ENCODE measurements around the gene RPL13.
"Not testable (repeated sequence)": the region's sequence is repeated elsewhere in the genome, so short reads cannot be mapped to it uniquely, and the experiment has no call there.

The RPL13 gene

GRCh38 chr16:89587676-89588075, 27.2 kb downstream of the RPL13 start:
- H3K27ac Mint-ChIP-seq; H3K9me3 Mint-ChIP-seq; H3K4me1 Mint-ChIP-seq (ENCODE audit: low read depth); H3K36me3 Mint-ChIP-seq (ENCODE audit: low read depth); H3K4me3 Mint-ChIP-seq; H3K27me3 Mint-ChIP-seq: not testable (repeated sequence)

- no peak overlapping the region for H3K4me3 Mint-ChIP-seq
- H3K4me1 Mint-ChIP-seq (ENCODE audit: low read depth), result peaks cover 1% of the 10 kb centered on the region
Observed at GRCh38 chr16:89588413-89589109, 28.1 kb downstream of the RPL13 start.

GRCh38 chr16:89589241-89589926, 28.9 kb downstream of the RPL13 start:
- H3K9me3 Mint-ChIP-seq, result no peaks in the 10 kb centered on the region
- peaks cover 10% of the 10 kb centered on the region for H3K4me1 Mint-ChIP-seq (ENCODE audit: low read depth)
- H3K36me3 Mint-ChIP-seq (ENCODE audit: low read depth), result no peaks in the 10 kb centered on the region
- no peaks in the 10 kb centered on the region for H3K27me3 Mint-ChIP-seq
- no peak overlapping the region for H3K27ac Mint-ChIP-seq
- H3K4me3 Mint-ChIP-seq, result no peak overlapping the region

More at GRCh38 chr16:89588413-89589109, 28.1 kb downstream of the RPL13 start:
- H3K27ac Mint-ChIP-seq, result no peak overlapping the region
- no peaks in the 10 kb centered on the region for H3K9me3 Mint-ChIP-seq
- H3K36me3 Mint-ChIP-seq (ENCODE audit: low read depth), result no peaks in the 10 kb centered on the region
- H3K27me3 Mint-ChIP-seq, result no peaks in the 10 kb centered on the region

- H3K4me1 Mint-ChIP-seq (ENCODE audit: low read depth), result peaks cover 10% of the 10 kb centered on the region
- no peaks in the 10 kb centered on the region for H3K36me3 Mint-ChIP-seq (ENCODE audit: low read depth)
- H3K27me3 Mint-ChIP-seq, result no peaks in the 10 kb centered on the region
- no peaks in the 10 kb centered on the region for H3K9me3 Mint-ChIP-seq
- H3K27ac Mint-ChIP-seq, result no peak overlapping the region
- no peak overlapping the region for H3K4me3 Mint-ChIP-seq
Observed at GRCh38 chr16:89593841-89594240, 33.4 kb downstream of the RPL13 start.

- Mint-ChIP-seq H3K9me3 (no peaks in the 10 kb centered on the region), H3K4me1 (ENCODE audit: low read depth) (peaks cover 10% of the 10 kb centered on the region), H3K27me3 (no peaks in the 10 kb centered on the region), H3K4me3 (no peak overlapping the region), H3K27ac (no peak overlapping the region), H3K36me3 (ENCODE audit: low read depth) (no peaks in the 10 kb centered on the region)
Observed at GRCh38 chr16:89595330-89596060, 35.0 kb downstream of the RPL13 start.

GRCh38 chr16:89596061-89596689, 35.7 kb downstream of the RPL13 start:
- Mint-ChIP-seq H3K27ac (no peak overlapping the region), H3K4me3 (no peak overlapping the region), H3K36me3 (ENCODE audit: low read depth) (no peaks in the 10 kb centered on the region), H3K27me3 (no peaks in the 10 kb centered on the region), H3K4me1 (ENCODE audit: low read depth) (peaks cover 10% of the 10 kb centered on the region), H3K9me3 (no peaks in the 10 kb centered on the region)

GRCh38 chr16:89596957-89597649, 36.6 kb downstream of the RPL13 start:
- peaks cover 12% of the 10 kb centered on the region for H3K4me1 Mint-ChIP-seq (ENCODE audit: low read depth)
- H3K27me3 Mint-ChIP-seq, result no peaks in the 10 kb centered on the region
- no peaks in the 10 kb centered on the region for H3K9me3 Mint-ChIP-seq
- no peak overlapping the region for H3K4me3 Mint-ChIP-seq
- H3K27ac Mint-ChIP-seq, result no peak overlapping the region
- H3K36me3 Mint-ChIP-seq (ENCODE audit: low read depth), result no peaks in the 10 kb centered on the region

GRCh38 chr16:89598199-89598598, 37.7 kb downstream of the RPL13 start:
- Mint-ChIP-seq H3K27ac (no peak overlapping the region), H3K4me3 (no peak overlapping the region), H3K27me3 (no peaks in the 10 kb centered on the region), H3K4me1 (ENCODE audit: low read depth) (peaks cover 23% of the 10 kb centered on the region), H3K36me3 (ENCODE audit: low read depth) (no peaks in the 10 kb centered on the region), H3K9me3 (no peaks in the 10 kb centered on the region)

GRCh38 chr16:89599451-89599858, 39.0 kb downstream of the RPL13 start:
- H3K27ac Mint-ChIP-seq, result no peak overlapping the region
- H3K36me3 Mint-ChIP-seq (ENCODE audit: low read depth), result no peaks in the 10 kb centered on the region
- H3K4me3 Mint-ChIP-seq, result no peak overlapping the region
- H3K4me1 Mint-ChIP-seq (ENCODE audit: low read depth), result peaks cover 13% of the 10 kb centered on the region
- no peaks in the 10 kb centered on the region for H3K27me3 Mint-ChIP-seq
- H3K9me3 Mint-ChIP-seq, result no peaks in the 10 kb centered on the region

- H3K4me1 Mint-ChIP-seq (ENCODE audit: low read depth), result peaks cover 13% of the 10 kb centered on the region
- no peaks in the 10 kb centered on the region for H3K36me3 Mint-ChIP-seq (ENCODE audit: low read depth)
- H3K4me3 Mint-ChIP-seq, result no peak overlapping the region
- no peaks in the 10 kb centered on the region for H3K27me3 Mint-ChIP-seq
- no peak overlapping the region for H3K27ac Mint-ChIP-seq
- no peaks in the 10 kb centered on the region for H3K9me3 Mint-ChIP-seq
Observed at GRCh38 chr16:89599902-89600301, 39.4 kb downstream of the RPL13 start.

GRCh38 chr16:89600427-89600826, 39.9 kb downstream of the RPL13 start:
- Mint-ChIP-seq H3K27ac (no peak overlapping the region), H3K4me3 (no peak overlapping the region), H3K36me3 (ENCODE audit: low read depth) (no peaks in the 10 kb centered on the region), H3K27me3 (no peaks in the 10 kb centered on the region), H3K9me3 (no peaks in the 10 kb centered on the region), H3K4me1 (ENCODE audit: low read depth) (peaks cover 13% of the 10 kb centered on the region)

GRCh38 chr16:89600956-89601355, 40.5 kb downstream of the RPL13 start:
- Mint-ChIP-seq H3K27ac (no peak overlapping the region), H3K9me3 (no peaks in the 10 kb centered on the region), H3K27me3 (no peaks in the 10 kb centered on the region), H3K4me1 (ENCODE audit: low read depth) (peaks cover 13% of the 10 kb centered on the region), H3K36me3 (ENCODE audit: low read depth) (no peaks in the 10 kb centered on the region), H3K4me3 (no peak overlapping the region)

- H3K27ac Mint-ChIP-seq, result no peak overlapping the region
- H3K9me3 Mint-ChIP-seq, result no peaks in the 10 kb centered on the region
- H3K36me3 Mint-ChIP-seq (ENCODE audit: low read depth), result no peaks in the 10 kb centered on the region
- no peak overlapping the region for H3K4me3 Mint-ChIP-seq
- no peaks in the 10 kb centered on the region for H3K27me3 Mint-ChIP-seq
- H3K4me1 Mint-ChIP-seq (ENCODE audit: low read depth), result peaks cover 13% of the 10 kb centered on the region
Observed at GRCh38 chr16:89601906-89602272, 41.4 kb downstream of the RPL13 start.

- no peaks in the 10 kb centered on the region for H3K36me3 Mint-ChIP-seq (ENCODE audit: low read depth)
- H3K27ac Mint-ChIP-seq, result no peak overlapping the region
- no peak overlapping the region for H3K4me3 Mint-ChIP-seq
- no peaks in the 10 kb centered on the region for H3K9me3 Mint-ChIP-seq
- H3K27me3 Mint-ChIP-seq, result no peaks in the 10 kb centered on the region
- H3K4me1 Mint-ChIP-seq (ENCODE audit: low read depth), result peaks cover 13% of the 10 kb centered on the region
Observed at GRCh38 chr16:89602273-89602951, 41.9 kb downstream of the RPL13 start.
